ENCODE data around the gene ACVR1C.

GRCh38 chr2:157587576-157587975 is 41.1 kb downstream of the ACVR1C start:
- no peak for TF ChIP-seq TCF4 (CRISPR knock-in tag; IDR thresholded peaks at IDR 0.05; ENCODE audit: borderline replicate concordance)
- no peak for TF ChIP-seq ZFP3 (CRISPR knock-in tag; IDR thresholded peaks at IDR 0.05)
- TF ChIP-seq ARNTL (CRISPR knock-in tag; IDR thresholded peaks at IDR 0.05; ENCODE audit: borderline replicate concordance, low read depth): no peak
- TF ChIP-seq PATZ1 (CRISPR knock-in tag; IDR thresholded peaks at IDR 0.05; ENCODE audit: borderline replicate concordance): no peak
- TF ChIP-seq ZNF8 (CRISPR knock-in tag; IDR thresholded peaks at IDR 0.05): no peak
- no peak for TF ChIP-seq CREB5 (CRISPR knock-in tag; IDR thresholded peaks at IDR 0.05; ENCODE audit: low read depth)
- TF ChIP-seq TSHZ2 (CRISPR knock-in tag; IDR thresholded peaks at IDR 0.05): no peak
- no peak for TF ChIP-seq CSDC2 (CRISPR knock-in tag; IDR thresholded peaks at IDR 0.05)
- TF ChIP-seq GLIS3 (CRISPR knock-in tag; IDR thresholded peaks at IDR 0.05): no peak
- TF ChIP-seq PPARA (CRISPR knock-in tag; IDR thresholded peaks at IDR 0.05; ENCODE audit: borderline replicate concordance): no peak
- no peak for TF ChIP-seq BACH2 (CRISPR knock-in tag; IDR thresholded peaks at IDR 0.05; ENCODE audit: borderline replicate concordance)
- TF ChIP-seq POU6F1 (CRISPR knock-in tag; IDR thresholded peaks at IDR 0.05; ENCODE audit: borderline replicate concordance, low read depth): no peak
